Neuronal stem cell (in vitro differentiated cells): ENCODE results near the gene GTF2A1L.

Experiments used
- DNase-seq: peaks from one replicate; pipeline ENCODE4 v3.0.0-alpha.2; 2013; ENCODE audit warnings: low spot score
- H2AFZ ChIP-seq: one replicate; pipeline ENCODE4 v1.6.1; 2013; ENCODE audit warnings: mild to moderate bottlenecking, low read length, inconsistent platforms
- H2AK5ac ChIP-seq: 2 replicates; pipeline ENCODE4 v1.6.1; 2013; ENCODE audit warnings: low read depth, mild to moderate bottlenecking, inconsistent platforms, low read length, moderate library complexity, mixed read lengths
- H2BK120ac ChIP-seq: 2 replicates; pipeline ENCODE4 v1.6.1; 2013; ENCODE audit warnings: low read depth, mild to moderate bottlenecking, inconsistent platforms, low read length, moderate library complexity, mixed read lengths
- H2BK12ac ChIP-seq: one replicate; pipeline ENCODE4 v1.6.1; 2013; ENCODE audit warnings: low read length, inconsistent platforms
- H2BK15ac ChIP-seq: 2 replicates; pipeline ENCODE4 v1.6.1; 2013; ENCODE audit warnings: mild to moderate bottlenecking, low read length, inconsistent platforms, mixed read lengths
- H2BK5ac ChIP-seq: one replicate; pipeline ENCODE4 v1.6.1; 2013; ENCODE audit warnings: inconsistent platforms, mild to moderate bottlenecking, low read length, moderate library complexity
- H3K14ac ChIP-seq: one replicate; pipeline ENCODE4 v1.6.1; 2013; ENCODE audit warnings: low read length, inconsistent platforms
- H3K18ac ChIP-seq: 2 replicates; pipeline ENCODE4 v1.6.1; 2013; ENCODE audit warnings: low read length, inconsistent platforms
- H3K23ac ChIP-seq: 2 replicates; pipeline ENCODE4 v1.6.1; 2013; ENCODE audit warnings: low read depth, mild to moderate bottlenecking, mixed read lengths, low read length, inconsistent platforms; ENCODE audit not compliant: poor library complexity
- H3K27ac ChIP-seq: replicated peaks from 3 replicates; pipeline ENCODE4 v1.5.1; 2013; ENCODE audit warnings: low read length, inconsistent platforms
- H3K27me3 ChIP-seq, 3 experiments: 2 replicates each; pipeline ENCODE4 v1.6.1; 2013; ENCODE audit warnings: low read length in 3 of 3, mild to moderate bottlenecking in 2 of 3, inconsistent platforms in 1 of 3, low read depth in 1 of 3, mixed read lengths in 1 of 3, moderate library complexity in 1 of 3; ENCODE audit not compliant: control insufficient read depth in 3 of 3, insufficient read depth in 3 of 3
- H3K36me3 ChIP-seq, 2 donors: replicated peaks in 1 of 2; 2 replicates each; pipeline ENCODE4 v1.6.1; 2013; ENCODE audit warnings: low read length in 2 of 2; ENCODE audit not compliant: control insufficient read depth in 2 of 2, insufficient read depth in 2 of 2
- H3K4ac ChIP-seq: 2 replicates; pipeline ENCODE4 v1.6.1; 2013; ENCODE audit warnings: inconsistent platforms, mild to moderate bottlenecking, low read length, moderate library complexity
- H3K4me1 ChIP-seq, 2 donors: 1 replicate in 1 of 2; 2 replicates in 1 of 2; pipeline ENCODE4 v1.6.1; 2013; ENCODE audit warnings: low read length in 2 of 2, low read depth in 1 of 2; ENCODE audit not compliant: control insufficient read depth in 2 of 2, insufficient read depth in 1 of 2
- H3K4me2 ChIP-seq: one replicate; pipeline ENCODE4 v1.6.1; 2013; ENCODE audit warnings: mild to moderate bottlenecking, low read length, inconsistent platforms; ENCODE audit not compliant: insufficient read depth, poor library complexity, severe bottlenecking
- H3K4me3 ChIP-seq, 2 donors: 2 replicates each; pipeline ENCODE4 v1.5.1; 2013; ENCODE audit warnings: low read length in 2 of 2, mild to moderate bottlenecking in 2 of 2, inconsistent platforms in 1 of 2, moderate library complexity in 1 of 2
- H3K79me1 ChIP-seq: one replicate; pipeline ENCODE4 v1.6.1; 2013; ENCODE audit warnings: low read depth, mild to moderate bottlenecking, inconsistent platforms, low read length, moderate library complexity
- H3K9ac ChIP-seq: one replicate; pipeline ENCODE4 v1.6.1; 2013; ENCODE audit warnings: mild to moderate bottlenecking, low read depth, low read length, inconsistent platforms; ENCODE audit not compliant: poor library complexity
- H3K9me3 ChIP-seq, 2 donors: replicated peaks in 1 of 2; 2 replicates each; pipeline versions ENCODE3 to v1.6.1; 2013; ENCODE audit warnings: low read length in 2 of 2, mild to moderate bottlenecking in 2 of 2, inconsistent platforms in 1 of 2, low read depth in 1 of 2, mixed read lengths in 1 of 2, moderate library complexity in 1 of 2; ENCODE audit not compliant: control insufficient read depth in 2 of 2, insufficient read depth in 1 of 2
- H4K8ac ChIP-seq: one replicate; pipeline ENCODE4 v1.6.1; 2013; ENCODE audit warnings: low read depth, mild to moderate bottlenecking, inconsistent platforms, low read length, moderate library complexity
- H4K91ac ChIP-seq: one replicate; pipeline ENCODE4 v1.6.1; 2013; ENCODE audit warnings: low read length, low read depth, mild to moderate bottlenecking, inconsistent platforms; ENCODE audit not compliant: poor library complexity
- WGBS, 2 donors: extraction: QIAGEN DNeasy Blood & Tissue Kit; methylation state at CpG; one replicate each; pipeline ENCODE4 v1.1.7; 2013; ENCODE audit warnings: missing lambda C conversion rate in 2 of 2, mixed read lengths in 1 of 2; ENCODE audit not compliant: insufficient read length in 2 of 2, insufficient replicate concordance in 1 of 2; ENCODE audit errors: extremely low coverage in 2 of 2; 5-methylcytosine and 5-hydroxymethylcytosine counted together

Gene GTF2A1L

GRCh38 chr2:48711343-48711742 lies 93.7 kb downstream of the GTF2A1L start:
- no peak overlapping the region for H2AK5ac ChIP-seq
- peaks cover 3 to 8% of the 10 kb centered on the region in 2 donors for H3K9me3 ChIP-seq
- no peaks in the 10 kb centered on the region for H3K79me1 ChIP-seq
- no peak overlapping the region for H3K23ac ChIP-seq
- no peak overlapping the region for H2BK15ac ChIP-seq
- H2AFZ ChIP-seq: no peak overlapping the region
- H3K36me3 ChIP-seq: no peaks in the 10 kb centered on the region
- H4K8ac ChIP-seq: no peak overlapping the region
- H3K4me1 ChIP-seq: peaks cover 6 to 10% of the 10 kb centered on the region in 2 donors
- H3K4me3 ChIP-seq: no peak overlapping the region
- WGBS, 2 donors: no CpG with 5 or more reads among the region's 4 CpGs
- no peak overlapping the region for H3K4me2 ChIP-seq
- no peaks in the 10 kb centered on the region for H3K27me3 ChIP-seq
- no peak overlapping the region for H3K4ac ChIP-seq
- no peak overlapping the region for H3K27ac ChIP-seq
- H2BK120ac ChIP-seq: no peak overlapping the region
- H4K91ac ChIP-seq: no peak overlapping the region
- H3K18ac ChIP-seq: no peak overlapping the region
- H3K9ac ChIP-seq: no peak overlapping the region
- no peak overlapping the region for H2BK12ac ChIP-seq
- no peak overlapping the region for H3K14ac ChIP-seq
- no peak overlapping the region for H2BK5ac ChIP-seq
- DNase-seq: no peak

GRCh38 chr2:48712151-48712550 lies 94.5 kb downstream of the GTF2A1L start:
- WGBS, 2 donors: no CpG with 5 or more reads among the region's 2 CpGs
- H2BK120ac ChIP-seq: no peak overlapping the region
- H2BK15ac ChIP-seq: no peak overlapping the region
- no peak overlapping the region for H3K27ac ChIP-seq
- no peak overlapping the region for H3K4me2 ChIP-seq
- H3K23ac ChIP-seq: no peak overlapping the region
- no peaks in the 10 kb centered on the region for H3K36me3 ChIP-seq
- no peak overlapping the region for H3K18ac ChIP-seq
- H2AFZ ChIP-seq: no peak overlapping the region
- H2AK5ac ChIP-seq: no peak overlapping the region
- H3K4ac ChIP-seq: no peak overlapping the region
- peaks cover 9 to 10% of the 10 kb centered on the region in 2 donors for H3K4me1 ChIP-seq
- no peaks in the 10 kb centered on the region for H3K27me3 ChIP-seq
- no peak overlapping the region for H3K9ac ChIP-seq
- H3K14ac ChIP-seq: no peak overlapping the region
- H2BK5ac ChIP-seq: no peak overlapping the region
- no peak overlapping the region for H2BK12ac ChIP-seq
- H4K91ac ChIP-seq: no peak overlapping the region
- H3K9me3 ChIP-seq: peaks cover 2 to 8% of the 10 kb centered on the region in 2 donors
- no peak overlapping the region for H3K4me3 ChIP-seq
- DNase-seq: no peak
- no peaks in the 10 kb centered on the region for H3K79me1 ChIP-seq
- H4K8ac ChIP-seq: no peak overlapping the region

GRCh38 chr2:48713647-48714046 lies 96.0 kb downstream of the GTF2A1L start:
- Histone ChIP-seq H3K9ac (no peak overlapping the region), H3K4me1 (peaks cover 11 to 18% of the 10 kb centered on the region in 2 donors), H3K9me3 (no peaks in the 10 kb centered on the region), H2AK5ac (no peak overlapping the region), H2BK12ac (no peak overlapping the region), H2BK15ac (no peak overlapping the region), H3K27me3 (no peaks in the 10 kb centered on the region), H3K4me3 (no peak overlapping the region), H3K14ac (no peak overlapping the region), H3K79me1 (no peaks in the 10 kb centered on the region), H3K27ac (no peak overlapping the region), H3K18ac (no peak overlapping the region), H2BK120ac (no peak overlapping the region), H3K4ac (no peak overlapping the region), H2BK5ac (no peak overlapping the region), H4K91ac (no peak overlapping the region), H3K23ac (no peak overlapping the region), H3K4me2 (no peak overlapping the region), H3K36me3 (no peaks in the 10 kb centered on the region), H2AFZ (peak overlapping the region; percentile 15), H4K8ac (no peak overlapping the region)
- DNase-seq: no peak
- WGBS, 2 donors: no CpG with 5 or more reads among the region's 1 CpG

GRCh38 chr2:48714245-48714644 lies 96.6 kb downstream of the GTF2A1L start:
- Histone ChIP-seq H2BK15ac (no peak overlapping the region), H3K4me2 (no peak overlapping the region), H3K9me3 (no peaks in the 10 kb centered on the region), H3K27me3 (no peaks in the 10 kb centered on the region), H3K9ac (no peak overlapping the region), H3K4ac (no peak overlapping the region), H2BK5ac (no peak overlapping the region), H3K23ac (no peak overlapping the region), H3K36me3 (no peaks in the 10 kb centered on the region), H3K27ac (no peak overlapping the region), H2BK12ac (no peak overlapping the region), H3K18ac (no peak overlapping the region), H2AFZ (no peak overlapping the region), H2AK5ac (no peak overlapping the region), H3K79me1 (no peaks in the 10 kb centered on the region), H3K14ac (no peak overlapping the region), H4K8ac (no peak overlapping the region), H2BK120ac (no peak overlapping the region), H4K91ac (no peak overlapping the region), H3K4me3 (no peak overlapping the region), H3K4me1 (peaks cover 12 to 18% of the 10 kb centered on the region in 2 donors)
- no CpG with 5 or more reads among the region's 2 CpGs for WGBS, 2 donors
- DNase-seq: no peak
